Caco-2 (cell line): ENCODE data around the gene ARHGEF10L. TPM values are rescaled to one million over a fixed set of nuclear protein-coding genes. Genes with fewer than 3 reads are reported as not detected.
"Not testable (repeated sequence)": the region's sequence is repeated elsewhere in the genome, so short reads cannot be mapped to it uniquely, and the experiment has no call there.

Source experiments
- Bru-seq: library from RNA; stranded (reverse); fragments of 400-500 nt; gene quantifications from one replicate; lab custom pipeline; 2021; lab: Mats Ljungman, UMichigan
- BruChase-seq, 2 experiments: library from RNA; stranded (reverse); fragments of 400-500 nt; gene quantifications; one replicate each; lab custom pipeline; 2021; lab: Mats Ljungman, UMichigan
- BruUV-seq: library from RNA; stranded (reverse); fragments of 400-500 nt; replicated peaks from 2 replicates; lab custom pipeline; 2021; lab: Mats Ljungman, UMichigan
- CTCF ChIA-PET: fragments of 300-600 bp; sonication (Branson Sonifier 250); formaldehyde crosslinking; loops from one replicate; lab custom pipeline; 2022; ENCODE audit warnings: antibody characterized with exemption; lab: Charles Lee
- POLR2A ChIA-PET: fragments of 300-600 bp; sonication (Branson Sonifier 250); formaldehyde crosslinking; loops from one replicate; lab custom pipeline; 2022; ENCODE audit warnings: antibody characterized with exemption; lab: Charles Lee
- DNase-seq, 2 experiments: peaks; one replicate each; pipeline versions ENCODE4 v3.0.0 to v3.0.0-alpha.2; 2020 to 2022
- H3K27me3 ChIP-seq: replicated peaks from 2 replicates; pipeline ENCODE4 v1.6.0; 2011; ENCODE audit warnings: low read length; ENCODE audit not compliant: control insufficient read depth, insufficient read depth
- H3K36me3 ChIP-seq: 2 replicates; pipeline ENCODE4 v1.5.1; 2011; ENCODE audit warnings: low read length; ENCODE audit not compliant: control insufficient read depth, insufficient read depth
- H3K4me1 ChIP-seq: fragments of 250-450 bp; sonication (Bioruptor Pico); 2 replicates; pipeline ENCODE4 v1.5.1; 2020; ENCODE audit warnings: mild to moderate bottlenecking
- H3K4me3 ChIP-seq: 2 replicates; pipeline ENCODE4 v1.5.1; 2011; ENCODE audit warnings: low read depth, mild to moderate bottlenecking, control low read depth, low read length
- H3K9me3 ChIP-seq: fragments of 250-450 bp; sonication (Bioruptor Pico); 2 replicates; pipeline ENCODE4 v1.5.1; 2020; ENCODE audit warnings: mild to moderate bottlenecking, moderate library complexity
- H3K27ac Mint-ChIP-seq: one replicate; pipeline ENCODE4 v1.8.0; 2022; ENCODE audit warnings: mixed read lengths; ENCODE audit not compliant: unreplicated experiment
- H3K27me3 Mint-ChIP-seq: one replicate; pipeline ENCODE4 v1.8.0; 2022; ENCODE audit warnings: mixed read lengths; ENCODE audit not compliant: insufficient read depth, unreplicated experiment
- H3K36me3 Mint-ChIP-seq: one replicate; pipeline ENCODE4 v1.8.0; 2022; ENCODE audit warnings: mild to moderate bottlenecking, mixed read lengths; ENCODE audit not compliant: insufficient read depth, unreplicated experiment
- H3K4me1 Mint-ChIP-seq: one replicate; pipeline ENCODE4 v1.8.0; 2022; ENCODE audit warnings: low read depth, mixed read lengths; ENCODE audit not compliant: unreplicated experiment
- H3K4me3 Mint-ChIP-seq: one replicate; pipeline ENCODE4 v1.8.0; 2022; ENCODE audit warnings: mild to moderate bottlenecking, moderate library complexity, mixed read lengths; ENCODE audit not compliant: unreplicated experiment
- H3K9me3 Mint-ChIP-seq: one replicate; pipeline ENCODE4 v1.8.0; 2022; ENCODE audit warnings: mixed read lengths; ENCODE audit not compliant: unreplicated experiment
- CTCF ChIP-seq, 2 experiments: fragments of 200-600 bp in 1 of 2; IDR thresholded peaks; 1 replicate in 1 of 2; 2 replicates in 1 of 2; pipeline versions ENCODE4 v1.5.1 to v1.8.0; 2011 to 2022; ENCODE audit warnings: antibody characterized with exemption in 1 of 2, control low read depth in 1 of 2, inconsistent platforms in 1 of 2, low read depth in 1 of 2, low read length in 1 of 2, mild to moderate bottlenecking in 1 of 2, moderate library complexity in 1 of 2; ENCODE audit not compliant: insufficient read depth in 1 of 2, severe bottlenecking in 1 of 2, unreplicated experiment in 1 of 2
- intact Hi-C: fragments of 100-400 bp; cut with micrococcal nuclease; formaldehyde crosslinking; loops from one replicate; pipeline ENCODE4 v1.10.0; 2022; ENCODE audit not compliant: unreplicated experiment
- long read RNA-seq: library from polyadenylated mRNA; stranded (forward); transcript quantifications from one replicate; pipeline ENCODE4 v2.0.0, GENCODE V29; 2022
- total RNA-seq: library from RNA; stranded (reverse); gene quantifications from 2 replicates; pipeline ENCODE4 v1.2.3, GENCODE V29; 2022

ARHGEF10L gene
- 31.3 and 34.0 TPM in 2 replicates for total RNA-seq
- Bru-seq, nascent RNA, result percentile 62 among the genes with signal in this experiment
- BruChase-seq, experiment 1, labeled RNA remaining after a 2-hour chase, result percentile 54 among the genes with signal in this experiment
- percentile 57 among the genes with signal in this experiment for BruChase-seq, experiment 2, labeled RNA remaining after a 6-hour chase
- long read RNA-seq, partial matches to known transcripts, result 1 of 11 reads
- long read RNA-seq, other reads (novel, unspliced or antisense), result 10 of 11 reads

- TF ChIP-seq CTCF (IDR thresholded peaks at IDR 0.05; ENCODE audit: insufficient read depth in 1 of 2, low read depth in 1 of 2, low read length in 1 of 2, severe bottlenecking in 1 of 2, unreplicated experiment in 1 of 2), result no peak
- no peaks in the 10 kb centered on the region for H3K36me3 Mint-ChIP-seq
- intact Hi-C loops, result loop anchor here (5.0 kb wide), 1 partner anchor 58 kb away; no protein-coding TSS in a partner anchor
- Histone ChIP-seq H3K27me3 (no peaks in the 10 kb centered on the region), H3K4me1 (peaks cover 13% of the 10 kb centered on the region; the same call in 1 of the 2 replicates), H3K4me3 (peak within 1 kb of the TSS; percentile 86), H3K9me3 (no peaks in the 10 kb centered on the region), H3K36me3 (no peaks in the 10 kb centered on the region)
- H3K9me3 Mint-ChIP-seq, result no peaks in the 10 kb centered on the region
- H3K27ac Mint-ChIP-seq, result no peak within 1 kb of the TSS
- peak in 1 of 2 experiments; percentile 34 for DNase-seq
- H3K27me3 Mint-ChIP-seq, result no peaks in the 10 kb centered on the region
- no peaks in the 10 kb centered on the region for H3K4me1 Mint-ChIP-seq
- CTCF ChIA-PET, result interaction anchor here (1.0 kb wide), 1 partner anchor 67 kb away, joined by 4 read pairs; no protein-coding TSS in a partner anchor
- no TSS peak for BruUV-seq
- POLR2A ChIA-PET, result no interaction called here
- peak within 1 kb of the TSS; percentile 85 for H3K4me3 Mint-ChIP-seq
Observed at GRCh38 chr1:17539477-17540254, at the start of gene ARHGEF10L. Gene ARHGEF10L (plus strand): TSS chr1:17539698. CDS start chr1:17580596, 40,898 bp downstream.

GRCh38 chr1:17489768-17490417 is 49.6 kb upstream of the ARHGEF10L start:
- H3K9me3 Mint-ChIP-seq, CTCF ChIA-PET: not testable (repeated sequence)

GRCh38 chr1:17490667-17491066 is 48.8 kb upstream of the ARHGEF10L start:
- H3K36me3 ChIP-seq, H3K4me3 ChIP-seq, CTCF ChIA-PET, H3K27ac Mint-ChIP-seq, H3K4me1 Mint-ChIP-seq, POLR2A ChIA-PET, H3K36me3 Mint-ChIP-seq, H3K9me3 Mint-ChIP-seq, intact Hi-C loops, H3K27me3 Mint-ChIP-seq, H3K4me3 Mint-ChIP-seq, H3K4me1 ChIP-seq, DNase-seq, H3K27me3 ChIP-seq, BruUV-seq, H3K9me3 ChIP-seq: not testable (repeated sequence)

More at GRCh38 chr1:17489768-17490417, 49.6 kb upstream of the ARHGEF10L start:
- H3K4me1 ChIP-seq, H3K36me3 ChIP-seq, H3K36me3 Mint-ChIP-seq, H3K27ac Mint-ChIP-seq, H3K4me3 ChIP-seq, BruUV-seq, H3K9me3 ChIP-seq, intact Hi-C loops, POLR2A ChIA-PET, H3K4me3 Mint-ChIP-seq, DNase-seq, H3K27me3 ChIP-seq, H3K4me1 Mint-ChIP-seq, H3K27me3 Mint-ChIP-seq: not testable (repeated sequence)
